Measurements from ENCODE around the gene PTGFRN.
"Not testable (repeated sequence)": the region's sequence is repeated elsewhere in the genome, so short reads cannot be mapped to it uniquely, and the experiment has no call there.

Gene PTGFRN

DNA sequence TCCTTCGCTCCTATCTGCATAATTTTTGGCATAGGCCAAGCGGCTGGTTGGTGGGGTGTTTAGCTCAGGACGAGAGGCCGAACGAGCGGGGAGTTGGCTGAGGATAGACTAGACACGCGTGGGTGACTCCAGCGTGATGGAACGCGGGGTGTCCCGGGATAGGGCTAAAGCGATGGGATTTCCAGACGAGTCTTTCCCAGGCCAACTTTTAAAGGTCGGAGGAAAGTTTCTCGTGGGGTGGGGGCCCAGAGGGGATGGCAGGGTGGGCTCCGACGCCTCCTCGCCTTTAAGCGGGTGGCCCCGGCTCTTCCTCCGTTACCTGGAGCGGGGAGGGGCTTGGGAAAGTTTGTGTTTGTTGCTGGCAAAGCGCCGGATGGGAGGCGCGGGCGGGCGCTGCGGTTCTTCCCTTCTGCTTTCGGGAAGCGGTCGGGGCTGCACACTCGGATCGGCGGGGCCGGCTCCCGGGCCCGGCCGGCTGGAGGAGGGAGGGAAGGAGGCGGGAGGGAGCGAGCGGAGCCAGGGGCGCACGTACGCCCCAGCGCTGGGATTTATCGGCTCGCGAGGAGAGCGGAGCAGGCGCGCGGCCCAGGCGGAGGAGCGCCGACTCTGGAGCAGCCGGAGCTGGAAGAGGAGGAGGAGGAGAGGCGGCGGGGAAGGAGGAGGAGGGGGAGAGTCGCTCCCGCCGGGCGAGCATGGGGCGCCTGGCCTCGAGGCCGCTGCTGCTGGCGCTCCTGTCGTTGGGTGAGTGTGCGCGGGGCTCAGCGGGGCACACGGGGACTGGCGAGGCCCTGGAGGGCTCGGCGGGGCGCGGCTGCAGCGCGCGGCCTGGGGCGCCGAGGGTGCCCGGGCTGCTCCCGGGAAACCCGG, at the start of gene PTGFRN:
Gene PTGFRN, plus strand, starts transcription at position 405 of the 867 bp plus-strand sequence. Its CDS starts 288 bp downstream, at position 693.
- peak in 1 of 2 donors; percentile 34 for DNase-seq

DNA sequence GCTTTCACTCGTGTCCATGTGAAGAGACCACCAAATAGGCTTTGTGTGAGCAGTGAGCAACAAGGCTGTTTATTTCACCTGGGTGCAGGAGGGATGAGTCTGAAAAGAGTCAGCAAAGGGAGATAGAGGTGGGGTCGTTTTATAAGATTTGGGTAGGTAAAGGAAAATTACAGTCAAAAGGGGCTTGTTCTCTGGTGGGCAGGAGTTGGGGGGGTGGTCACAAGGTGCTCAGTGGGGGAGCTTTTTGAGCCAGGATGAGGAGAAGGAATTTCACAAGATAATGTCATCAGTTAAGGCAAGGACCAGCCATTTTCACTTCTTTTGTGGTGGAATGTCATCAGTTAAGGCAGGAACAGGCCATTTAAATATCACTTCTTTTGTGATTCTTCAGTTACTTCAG, 49.5 kb upstream of the PTGFRN start:
- DNase-seq = not testable (repeated sequence)

DNA sequence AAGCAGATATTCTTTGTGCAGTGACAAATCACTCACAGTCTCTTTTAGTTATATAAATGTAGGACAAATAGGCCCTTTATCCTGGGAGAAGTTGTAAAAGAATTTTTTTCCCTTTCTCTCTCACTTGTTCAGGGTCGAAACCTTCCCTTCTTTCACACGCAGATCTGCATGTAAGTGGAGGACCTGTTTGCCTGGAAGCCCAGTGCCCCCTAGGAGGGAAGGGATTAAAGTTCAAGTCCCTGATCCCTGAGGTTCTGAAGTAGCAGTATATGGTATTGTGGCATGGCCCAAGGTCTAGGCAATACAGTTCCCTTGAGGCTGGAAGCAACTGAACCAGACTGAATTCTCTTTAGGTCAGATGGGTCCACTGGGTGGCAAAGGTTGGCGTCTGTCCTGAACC, 48.6 kb upstream of the PTGFRN start:
- no peak for DNase-seq

DNA sequence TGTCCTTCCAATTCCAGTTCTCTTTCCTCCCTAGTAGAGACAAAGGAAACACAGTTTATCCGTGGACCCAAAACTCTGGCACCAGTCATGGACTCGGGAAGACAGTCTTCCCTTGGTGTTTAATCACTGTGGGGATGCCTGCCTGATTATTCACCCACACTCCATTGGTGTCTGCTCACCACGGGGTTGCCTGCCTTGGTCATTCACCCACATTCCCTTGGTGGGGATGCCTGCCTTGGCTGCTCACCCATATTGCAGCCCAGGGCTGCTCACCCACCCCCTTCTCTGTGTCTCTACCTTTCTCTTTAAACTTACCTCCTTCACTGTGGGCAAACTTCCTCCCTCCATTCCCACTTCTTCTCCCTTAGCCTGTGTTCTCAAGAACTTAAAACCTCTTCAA, 46.7 kb upstream of the PTGFRN start:
- DNase-seq = not testable (repeated sequence)

DNA sequence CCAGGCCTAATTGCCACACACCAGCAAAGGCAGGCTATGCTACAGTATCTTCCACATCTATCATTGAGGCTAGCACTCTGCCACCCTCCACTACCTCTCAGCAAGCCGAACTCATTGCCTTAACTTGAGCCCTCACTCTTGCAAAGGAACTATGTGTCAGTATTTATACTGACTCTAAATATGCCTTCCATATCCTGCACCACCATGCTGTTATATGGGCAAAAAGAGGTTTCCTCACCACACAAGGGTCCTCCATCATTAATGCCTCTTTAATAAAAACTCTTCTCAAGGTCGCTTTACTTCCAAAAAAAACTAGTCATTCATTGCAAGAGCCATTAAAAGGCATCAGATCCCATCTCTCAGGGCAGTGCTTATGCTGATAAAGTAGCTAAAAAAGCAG, 43.2 kb upstream of the PTGFRN start:
- not testable (repeated sequence) for DNase-seq

DNA sequence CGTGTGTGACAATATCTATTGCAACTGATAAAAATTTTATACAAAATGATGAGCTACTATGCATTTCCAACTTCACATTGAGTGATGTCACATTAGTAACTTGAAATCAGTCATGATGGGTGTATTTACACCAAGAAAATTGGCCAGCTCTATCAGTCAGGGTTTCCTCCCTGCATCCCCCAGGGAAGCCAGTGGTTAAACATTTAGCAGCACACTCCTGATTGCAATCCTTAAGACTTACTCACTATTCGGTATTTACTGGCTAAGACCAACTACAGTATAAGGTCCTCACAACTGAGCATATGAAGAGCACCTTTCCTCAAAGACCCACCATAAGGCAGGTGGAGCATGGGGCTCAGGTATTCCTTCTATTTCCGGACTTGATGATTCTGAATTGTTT, 41.3 kb upstream of the PTGFRN start:
- no peak for DNase-seq

DNA sequence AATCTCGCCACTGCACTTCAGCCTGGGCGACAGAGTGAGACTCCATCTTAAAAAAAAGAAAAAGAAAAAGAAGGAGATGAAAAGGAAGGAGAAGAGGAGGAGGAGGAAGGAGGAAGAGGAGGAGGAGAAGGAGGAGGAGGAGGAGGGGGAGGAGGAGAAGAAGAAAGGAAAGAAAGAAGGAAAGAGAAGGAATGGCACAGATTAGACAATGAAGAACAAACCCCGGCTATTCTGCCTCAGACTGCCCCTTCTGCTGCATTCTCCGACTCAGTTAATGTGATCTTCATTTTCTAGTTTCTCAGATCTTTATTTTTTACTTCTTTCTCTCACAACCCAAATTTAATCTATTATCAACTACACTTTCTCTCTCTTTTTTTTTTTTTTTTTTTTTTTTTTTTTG, 40.1 kb upstream of the PTGFRN start:
- DNase-seq = no peak

DNA sequence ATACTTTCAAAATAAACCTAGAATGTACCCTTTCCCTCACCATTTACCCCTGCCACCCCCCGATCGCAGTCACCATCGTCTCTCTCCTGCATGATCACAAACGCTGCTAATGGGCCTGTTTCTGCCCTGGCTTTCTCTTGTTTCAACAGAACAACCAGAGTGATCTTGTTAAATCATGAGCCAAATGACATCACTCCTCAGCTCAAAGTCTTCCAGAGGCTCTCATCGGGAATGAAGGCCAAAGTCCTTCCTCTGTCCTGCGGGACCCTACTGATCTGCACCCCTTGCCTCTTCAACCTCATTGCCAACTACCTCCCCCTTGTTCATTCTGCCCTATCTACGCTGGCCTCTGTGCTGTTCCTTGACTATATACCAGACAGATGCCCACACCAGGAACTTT, 39.4 kb upstream of the PTGFRN start:
- no peak for DNase-seq

DNA sequence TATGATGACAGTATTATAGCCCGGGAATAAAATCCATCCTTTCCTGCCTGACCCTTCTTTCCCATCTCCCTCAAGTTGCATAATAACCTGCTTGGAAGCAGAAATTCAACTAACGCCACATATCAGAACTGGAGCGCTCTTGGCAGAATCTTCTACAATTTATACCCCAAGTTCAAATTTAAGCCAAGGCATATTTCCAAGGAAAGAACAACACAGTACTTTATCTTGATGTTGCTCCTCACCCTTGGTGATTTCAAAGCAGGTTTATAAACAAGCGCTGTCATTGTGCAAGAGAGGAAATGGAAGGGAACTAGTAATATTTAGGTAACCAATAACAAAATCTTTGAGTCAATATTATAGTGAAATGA, 38.0 kb upstream of the PTGFRN start:
- no peak for DNase-seq

DNA sequence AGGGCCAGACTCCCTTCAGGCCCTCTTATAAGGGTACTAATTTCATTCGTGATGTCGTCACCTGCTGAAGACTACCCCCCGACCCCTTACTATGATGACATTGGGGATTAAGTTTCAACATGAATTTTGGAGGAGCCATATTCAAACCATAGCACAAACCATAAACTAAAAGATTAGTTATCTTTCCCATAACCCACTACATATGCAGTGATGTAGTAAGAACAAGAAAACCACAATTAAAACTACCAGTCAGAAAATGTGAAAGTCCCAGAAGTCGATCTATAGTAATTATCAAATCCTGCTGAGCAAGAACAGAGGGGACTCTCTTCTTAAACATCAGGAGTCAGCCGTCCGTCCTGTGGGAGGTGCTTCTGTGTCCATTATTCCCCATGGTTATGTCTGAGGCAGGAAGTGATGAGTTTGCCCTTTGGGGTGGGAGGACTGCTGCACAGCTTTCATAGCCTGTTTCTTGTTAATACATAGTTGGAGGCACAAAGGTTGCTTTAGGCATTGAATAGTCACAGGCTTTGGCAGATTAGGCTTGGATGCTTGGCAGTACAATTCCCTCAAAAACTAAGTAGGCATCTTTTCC, 35.9 kb upstream of the PTGFRN start:
- DNase-seq = no peak

DNA sequence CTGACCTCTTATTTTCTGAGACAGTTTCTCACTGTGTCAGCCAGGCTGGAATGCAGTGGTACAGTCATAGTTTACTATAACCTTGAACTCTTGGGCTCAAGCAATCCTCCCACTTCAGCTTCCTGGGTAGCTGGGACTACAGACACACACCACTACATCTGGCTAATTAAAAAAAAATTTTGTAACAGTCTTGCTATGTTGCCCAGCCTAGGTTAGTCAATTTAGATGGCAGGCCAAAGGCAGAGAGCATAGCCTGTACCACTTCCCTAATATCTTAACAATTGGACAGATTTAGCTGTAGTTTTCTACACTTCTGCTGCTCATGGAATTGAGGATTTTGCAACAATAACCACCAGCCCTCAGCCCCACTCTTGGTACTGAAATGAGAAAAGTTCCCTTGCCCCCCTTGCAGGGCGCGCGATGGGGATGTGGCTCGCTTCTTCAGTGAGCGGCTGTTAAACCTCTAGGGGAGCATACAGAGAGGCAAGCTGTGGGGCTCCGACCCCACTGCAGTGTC, 34.9 kb upstream of the PTGFRN start:
- DNase-seq = no peak

DNA sequence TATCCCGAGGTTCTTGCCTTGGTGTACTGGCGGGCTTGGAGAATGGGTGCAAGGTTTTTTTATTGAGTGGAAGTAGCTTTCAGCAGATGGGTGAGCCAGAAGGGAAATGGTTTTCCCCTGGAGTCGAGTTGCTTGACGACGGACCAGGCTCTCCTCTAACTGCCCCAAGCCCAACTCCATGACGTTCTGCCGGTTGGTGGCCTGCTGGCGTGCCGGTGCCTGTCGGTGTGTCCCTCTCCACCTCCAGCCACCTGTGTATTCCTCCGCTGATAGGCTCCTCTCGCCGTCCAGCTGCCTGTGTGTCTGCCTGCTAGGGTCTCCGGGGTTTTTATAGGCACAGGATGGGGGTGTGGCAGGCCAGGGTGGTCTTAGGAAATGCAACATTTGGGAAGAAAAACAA, 34.3 kb upstream of the PTGFRN start:
- no peak for DNase-seq

DNA sequence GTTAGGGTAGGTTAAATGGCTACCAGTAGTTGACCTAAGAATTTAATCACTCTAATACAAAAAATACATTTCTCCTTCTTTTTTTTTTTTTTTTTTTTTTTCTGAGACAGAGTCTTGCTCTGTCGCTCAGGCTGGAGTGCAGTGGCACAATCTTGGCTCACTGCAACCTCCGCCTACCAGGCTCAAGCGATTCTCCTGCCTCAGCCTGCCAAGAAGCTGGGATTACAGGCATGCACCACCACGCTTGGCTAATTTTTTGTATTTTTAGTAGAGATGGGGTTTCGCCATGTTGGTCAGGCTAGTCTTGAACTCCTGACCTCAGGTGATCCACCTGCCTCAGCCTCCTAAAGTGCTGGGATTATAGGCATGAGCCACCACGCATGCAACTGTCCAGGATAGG, 33.8 kb upstream of the PTGFRN start:
- not testable (repeated sequence) for DNase-seq

DNA sequence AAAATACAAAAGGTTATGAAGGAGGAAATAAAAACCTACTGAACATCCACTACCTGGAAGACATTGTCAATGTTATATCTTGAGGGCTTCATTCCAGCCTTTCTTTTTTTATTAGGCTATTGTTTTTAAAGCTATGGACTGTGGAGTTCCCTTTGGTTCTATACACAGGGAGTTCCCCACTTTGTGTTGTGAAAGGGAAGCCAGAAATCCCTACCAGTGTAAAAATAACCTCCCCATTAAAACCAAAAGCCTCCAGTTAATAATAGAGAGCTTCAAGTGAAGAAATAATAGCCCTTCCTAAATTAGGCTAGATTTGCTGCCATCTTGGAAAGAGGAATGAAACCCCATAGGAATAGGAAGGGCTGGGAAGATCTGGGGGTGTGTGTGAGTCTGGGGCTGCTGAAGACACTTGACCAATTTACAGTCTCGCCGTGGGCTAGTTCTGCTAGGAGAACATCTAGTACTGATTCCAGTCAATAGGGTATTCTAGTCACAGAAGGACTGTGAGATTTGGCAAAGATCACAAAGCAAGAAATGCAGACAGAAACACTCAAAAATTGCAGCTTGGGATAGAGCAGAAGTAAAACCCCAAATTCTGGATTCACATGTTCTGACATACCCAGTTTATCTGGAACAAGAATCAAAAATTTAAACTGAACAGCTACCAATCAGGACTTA, 32.4 kb upstream of the PTGFRN start:
- DNase-seq = no peak

DNA sequence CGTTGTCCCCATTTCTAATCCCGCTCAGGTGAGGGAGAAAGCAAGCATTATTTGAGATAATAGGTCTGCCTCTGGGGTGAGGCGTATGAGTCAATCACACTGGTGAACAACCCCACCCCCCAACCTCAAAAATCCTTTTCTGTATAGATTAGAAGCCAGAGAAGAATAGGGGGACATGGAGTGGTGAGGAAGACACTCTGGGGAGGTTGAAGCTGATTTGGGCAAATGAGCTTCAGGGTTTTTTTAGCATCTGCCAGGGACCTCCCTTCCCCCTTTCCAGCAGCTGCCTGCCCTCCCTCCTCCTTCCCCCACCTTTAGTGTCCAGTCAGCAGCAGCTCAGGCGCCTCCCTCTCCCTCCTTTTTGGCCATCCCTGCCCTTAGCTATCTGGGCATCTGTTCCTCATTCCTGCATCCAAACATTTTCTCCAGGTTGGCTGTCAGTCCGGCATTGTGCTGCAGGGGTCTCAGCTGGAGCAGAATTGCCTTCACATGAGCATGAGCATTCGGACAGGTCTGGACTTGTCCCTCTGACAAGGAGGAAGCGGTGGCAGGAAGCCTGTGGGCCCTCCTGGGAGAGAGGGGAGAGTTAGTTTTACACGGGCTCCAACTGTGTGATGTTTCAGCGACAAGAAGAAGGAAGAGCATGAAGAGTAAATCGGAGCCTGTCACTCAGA, 30.8 kb upstream of the PTGFRN start:
- peak in 1 of 2 donors; percentile 40 for DNase-seq

DNA sequence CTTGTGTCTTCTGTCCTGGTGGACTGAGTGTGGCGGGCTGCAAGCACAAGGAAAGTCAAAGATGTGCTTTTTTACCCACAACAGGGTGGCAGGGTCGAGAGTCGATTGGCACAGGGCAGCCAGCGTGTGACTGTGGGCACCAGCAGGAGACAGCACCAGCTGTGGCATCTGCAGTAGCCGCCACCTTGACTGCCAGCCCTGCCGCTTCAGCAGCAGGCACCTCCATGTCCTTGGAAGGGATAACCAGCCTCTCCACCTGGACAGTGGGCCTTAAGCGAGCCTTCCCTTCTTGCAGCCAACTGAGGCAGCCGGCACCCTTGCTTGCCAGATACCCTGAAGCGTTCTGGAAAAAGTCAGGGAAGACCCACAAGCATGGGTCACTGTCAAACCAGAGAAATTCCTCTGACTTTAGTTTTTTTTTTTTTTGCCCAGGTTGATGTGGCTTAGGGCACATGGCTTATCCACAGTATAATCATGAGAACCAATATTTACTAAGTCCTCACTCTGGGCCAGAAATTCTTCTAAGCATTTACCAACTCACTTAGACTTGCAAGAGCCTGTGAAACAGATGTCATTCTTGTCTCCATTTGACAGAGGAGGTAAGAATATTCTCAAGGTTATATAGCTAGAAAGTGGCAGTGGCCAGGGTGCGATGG, 30.1 kb upstream of the PTGFRN start:
- peak in 1 of 2 donors; percentile 35 for DNase-seq

DNA sequence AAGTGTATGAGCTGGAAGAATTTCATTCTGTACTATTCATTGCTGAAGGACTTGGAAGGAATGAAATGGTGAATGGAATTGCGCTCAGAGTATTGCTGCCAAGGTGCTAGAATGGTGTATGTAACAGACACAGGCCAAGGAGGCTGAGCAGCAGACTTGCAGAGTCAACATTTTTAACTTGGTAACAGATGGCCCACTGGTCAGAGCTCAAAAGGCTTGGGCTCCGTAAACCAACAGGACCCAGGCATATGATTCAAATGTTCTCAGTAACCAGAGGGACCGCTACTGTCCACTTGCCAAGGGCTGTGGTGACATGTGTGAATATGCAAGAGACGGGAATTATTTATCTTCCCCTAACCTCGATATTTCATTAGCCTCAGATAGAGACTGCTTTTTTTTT, 28.8 kb upstream of the PTGFRN start:
- DNase-seq = no peak

DNA sequence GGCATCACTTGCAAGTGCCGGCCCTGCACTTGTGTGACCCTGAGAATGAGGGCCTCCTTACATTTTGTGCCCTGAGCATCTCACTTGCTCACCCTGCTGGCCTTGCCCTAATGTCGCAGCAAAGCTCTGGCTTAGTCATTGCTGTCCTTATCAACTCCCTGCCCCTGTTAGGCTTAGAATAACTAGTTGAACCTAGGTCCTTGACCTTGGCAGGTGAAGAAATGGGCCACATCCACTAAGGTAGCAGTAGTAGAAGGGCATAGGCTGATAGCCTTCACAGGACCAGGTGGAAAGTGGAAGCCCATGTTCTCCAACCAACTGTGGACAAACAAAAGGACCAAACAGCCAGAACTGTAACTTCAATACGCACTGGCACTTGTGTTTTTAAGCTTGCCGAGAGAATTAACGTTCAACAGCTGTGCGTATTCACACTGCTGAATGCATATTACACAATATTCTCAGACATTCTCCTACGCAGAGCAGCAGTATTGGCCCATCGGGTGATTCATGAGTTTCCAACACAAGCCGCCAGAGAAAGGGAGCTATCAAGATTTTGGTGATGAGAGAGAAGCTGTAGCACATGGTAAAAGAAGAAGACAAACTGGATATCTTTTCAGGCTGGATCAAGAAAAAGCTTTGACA, 27.7 kb upstream of the PTGFRN start:
- peak in 1 of 2 donors; percentile 12 for DNase-seq

DNA sequence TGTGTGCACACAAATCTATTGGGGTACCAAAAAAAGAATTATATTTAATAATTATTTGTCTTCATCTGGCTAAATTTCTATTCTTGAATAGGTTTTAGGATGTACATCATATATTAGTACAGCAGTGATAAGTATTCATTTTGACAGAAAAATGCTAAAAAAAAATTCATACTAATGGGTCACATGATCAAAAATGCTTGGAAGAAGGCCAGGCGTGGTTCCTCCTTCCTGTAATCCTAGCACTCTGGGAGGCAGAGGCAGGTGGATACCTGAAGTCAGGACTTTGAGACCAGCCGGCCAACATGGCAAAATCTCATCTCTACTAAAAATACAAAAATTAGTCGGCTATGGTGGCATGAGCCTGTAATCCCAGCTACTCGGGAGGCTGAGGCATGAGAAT, 26.9 kb upstream of the PTGFRN start:
- no peak for DNase-seq

DNA sequence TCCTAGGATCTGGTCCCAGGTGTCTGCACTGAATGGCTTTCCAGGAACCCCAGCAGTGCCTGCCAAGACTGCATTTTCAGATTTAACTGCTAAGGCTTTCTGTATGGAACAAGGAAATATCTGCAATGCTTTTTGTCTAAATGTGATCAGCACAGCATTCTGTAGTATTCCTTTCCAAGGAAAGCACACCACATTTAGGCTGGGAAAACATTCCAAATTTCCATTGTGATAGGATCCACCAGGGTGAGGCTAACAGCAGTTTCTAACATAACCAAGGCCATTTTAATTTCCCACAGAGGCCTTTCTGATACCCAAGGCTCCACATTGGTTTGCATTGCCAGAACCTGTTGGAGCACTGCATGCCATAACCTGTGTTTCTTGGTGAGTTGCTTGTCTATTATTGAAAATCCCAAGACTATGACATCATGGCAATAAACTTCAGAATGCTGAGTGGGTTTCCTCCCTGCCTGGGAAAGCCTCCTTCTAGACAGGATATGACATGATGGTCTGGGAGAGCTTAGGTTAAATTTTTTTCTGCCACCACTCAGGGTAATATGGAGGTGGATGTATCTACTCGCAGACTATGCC, 23.3 kb upstream of the PTGFRN start:
- DNase-seq = no peak

DNA sequence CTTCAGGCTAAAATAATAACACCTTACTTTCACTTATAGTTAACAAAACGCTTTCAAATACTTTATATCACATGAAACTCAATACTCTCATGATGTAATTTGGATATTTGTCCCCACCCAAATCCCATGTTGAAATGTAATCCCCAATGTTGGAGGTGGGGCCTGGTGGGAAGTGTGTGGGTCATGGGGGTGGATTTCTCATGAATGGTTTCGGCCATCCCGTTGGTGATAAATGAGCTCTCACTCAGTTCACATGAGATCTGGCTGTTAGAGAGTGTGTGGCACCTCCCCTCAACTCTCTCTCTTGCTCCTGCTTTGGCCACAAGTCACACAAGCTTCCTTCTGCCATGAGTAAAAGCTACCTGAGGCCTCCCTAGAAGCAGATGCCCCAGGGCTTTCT, 22.5 kb upstream of the PTGFRN start:
- DNase-seq = no peak

DNA sequence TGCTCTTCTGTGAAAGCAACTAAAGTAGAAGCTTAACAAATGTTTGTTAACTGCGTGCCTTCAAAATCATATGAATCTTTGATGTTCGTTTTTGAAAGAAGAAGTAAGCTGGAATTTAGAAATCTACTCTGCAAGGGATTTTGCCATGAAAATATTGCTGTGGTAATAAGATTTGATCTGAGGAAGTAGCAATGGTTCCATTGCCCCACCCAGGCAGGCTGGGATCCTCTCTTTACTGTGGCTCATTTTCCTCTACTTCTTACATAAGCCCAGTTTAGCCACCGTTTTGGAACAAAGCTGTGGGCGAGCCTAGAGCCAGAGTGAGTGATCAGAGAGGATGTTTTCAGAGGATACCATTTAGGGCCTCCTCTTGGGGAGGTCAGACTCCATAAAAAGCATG, 20.3 kb upstream of the PTGFRN start:
- no peak for DNase-seq
